ENCODE measurements around the gene PLXNA1.

The PLXNA1 gene

GRCh38 chr3:126982126-126982470, 817 bp upstream of the PLXNA1 start:
- TF ChIP-seq, protein P1, sequence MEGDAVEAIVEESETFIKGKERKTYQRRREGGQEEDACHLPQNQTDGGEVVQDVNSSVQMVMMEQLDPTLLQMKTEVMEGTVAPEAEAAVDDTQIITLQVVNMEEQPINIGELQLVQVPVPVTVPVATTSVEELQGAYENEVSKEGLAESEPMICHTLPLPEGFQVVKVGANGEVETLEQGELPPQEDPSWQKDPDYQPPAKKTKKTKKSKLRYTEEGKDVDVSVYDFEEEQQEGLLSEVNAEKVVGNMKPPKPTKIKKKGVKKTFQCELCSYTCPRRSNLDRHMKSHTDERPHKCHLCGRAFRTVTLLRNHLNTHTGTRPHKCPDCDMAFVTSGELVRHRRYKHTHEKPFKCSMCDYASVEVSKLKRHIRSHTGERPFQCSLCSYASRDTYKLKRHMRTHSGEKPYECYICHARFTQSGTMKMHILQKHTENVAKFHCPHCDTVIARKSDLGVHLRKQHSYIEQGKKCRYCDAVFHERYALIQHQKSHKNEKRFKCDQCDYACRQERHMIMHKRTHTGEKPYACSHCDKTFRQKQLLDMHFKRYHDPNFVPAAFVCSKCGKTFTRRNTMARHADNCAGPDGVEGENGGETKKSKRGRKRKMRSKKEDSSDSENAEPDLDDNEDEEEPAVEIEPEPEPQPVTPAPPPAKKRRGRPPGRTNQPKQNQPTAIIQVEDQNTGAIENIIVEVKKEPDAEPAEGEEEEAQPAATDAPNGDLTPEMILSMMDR (IDR thresholded peaks at IDR 0.05): no peak
- Histone ChIP-seq H2AFZ (peak overlapping the region; percentile 90), H3K9me3 (ENCODE audit: control insufficient read depth, low read length) (no peaks in the 10 kb centered on the region), H3K4me1 (peaks cover 25% of the 10 kb centered on the region), H3K4me2 (ENCODE audit: low read length) (peak overlapping the region; percentile 70), H3K36me3 (ENCODE audit: control insufficient read depth, insufficient read depth, low read length) (no peaks in the 10 kb centered on the region), H3K27ac (no peak overlapping the region), H3K4me3 (ENCODE audit: low read depth, low read length) (peak overlapping the region; percentile 40), H3K9ac (no peak overlapping the region), H3K27me3 (ENCODE audit: control insufficient read depth, insufficient read depth, low read length) (no peaks in the 10 kb centered on the region), H3K79me2 (peaks cover 24% of the 10 kb centered on the region)

GRCh38 chr3:126983276-126983652, 349 bp downstream of the PLXNA1 start:
- TF ChIP-seq, protein P1 (IDR thresholded peaks at IDR 0.05): no peak
- no peak overlapping the region for H3K4me2 ChIP-seq (ENCODE audit: low read length)
- peaks cover 25% of the 10 kb centered on the region for H3K79me2 ChIP-seq
- H3K4me3 ChIP-seq (ENCODE audit: low read depth, low read length): no peak overlapping the region
- peaks cover 36% of the 10 kb centered on the region for H3K4me1 ChIP-seq
- no peaks in the 10 kb centered on the region for H3K9me3 ChIP-seq (ENCODE audit: control insufficient read depth, low read length)
- peak overlapping the region; percentile 97 for H3K27ac ChIP-seq
- H3K36me3 ChIP-seq (ENCODE audit: control insufficient read depth, insufficient read depth, low read length): no peaks in the 10 kb centered on the region
- no peak overlapping the region for H2AFZ ChIP-seq
- H3K9ac ChIP-seq: no peak overlapping the region
- no peaks in the 10 kb centered on the region for H3K27me3 ChIP-seq (ENCODE audit: control insufficient read depth, insufficient read depth, low read length)

DNA sequence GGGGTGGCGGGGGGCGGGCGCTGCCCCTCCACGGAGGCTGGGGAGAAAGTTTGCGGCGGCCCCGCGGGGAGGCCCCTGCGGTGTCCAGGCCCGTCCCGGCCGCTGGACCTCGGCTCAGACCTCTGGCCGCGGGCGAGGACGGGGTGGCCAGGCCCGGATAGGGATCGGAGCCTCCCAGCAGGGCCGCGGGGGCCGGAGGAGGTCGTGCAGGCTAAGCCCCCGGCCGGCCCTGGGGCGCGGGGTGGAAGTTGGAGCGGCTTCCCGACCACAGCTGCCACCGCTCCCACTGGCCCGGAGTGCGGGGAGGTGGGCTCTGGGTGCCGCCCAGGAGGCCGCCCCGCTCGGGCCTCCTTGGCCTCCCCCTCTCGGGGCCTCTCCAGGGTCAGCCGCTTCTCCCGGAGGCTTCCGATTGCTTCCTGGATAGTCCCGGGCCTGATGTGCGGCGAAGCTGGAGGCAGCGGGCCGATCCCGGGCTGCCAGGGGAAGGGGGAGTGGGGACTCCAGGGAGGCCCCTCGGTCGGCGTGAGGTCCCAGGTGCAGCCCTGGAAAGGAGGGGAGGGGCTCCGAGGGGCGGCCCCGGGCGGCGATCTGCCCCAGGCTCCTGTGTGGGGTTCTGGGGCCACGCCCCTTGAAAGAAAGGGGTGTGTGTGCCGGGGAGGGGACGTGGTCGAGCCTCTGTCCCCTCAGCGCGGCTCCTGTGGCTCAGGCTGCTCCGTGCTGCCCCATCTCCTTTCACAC, 907 bp downstream of the PLXNA1 start:
- H3K9me3 ChIP-seq (ENCODE audit: control insufficient read depth, low read length): no peaks in the 10 kb centered on the region
- H3K27ac ChIP-seq: peak overlapping the region; percentile 97
- TF ChIP-seq, protein P1 (IDR thresholded peaks at IDR 0.05): no peak
- H3K27me3 ChIP-seq (ENCODE audit: control insufficient read depth, insufficient read depth, low read length): no peaks in the 10 kb centered on the region
- peak overlapping the region; percentile 65 for H3K4me3 ChIP-seq (ENCODE audit: low read depth, low read length)
- H3K36me3 ChIP-seq (ENCODE audit: control insufficient read depth, insufficient read depth, low read length): no peaks in the 10 kb centered on the region
- peaks cover 25% of the 10 kb centered on the region for H3K79me2 ChIP-seq
- H2AFZ ChIP-seq: peak overlapping the region; percentile 21
- peak overlapping the region; percentile 81 for H3K4me2 ChIP-seq (ENCODE audit: low read length)
- H3K4me1 ChIP-seq: peaks cover 38% of the 10 kb centered on the region
- H3K9ac ChIP-seq: peak overlapping the region; percentile 64

DNA sequence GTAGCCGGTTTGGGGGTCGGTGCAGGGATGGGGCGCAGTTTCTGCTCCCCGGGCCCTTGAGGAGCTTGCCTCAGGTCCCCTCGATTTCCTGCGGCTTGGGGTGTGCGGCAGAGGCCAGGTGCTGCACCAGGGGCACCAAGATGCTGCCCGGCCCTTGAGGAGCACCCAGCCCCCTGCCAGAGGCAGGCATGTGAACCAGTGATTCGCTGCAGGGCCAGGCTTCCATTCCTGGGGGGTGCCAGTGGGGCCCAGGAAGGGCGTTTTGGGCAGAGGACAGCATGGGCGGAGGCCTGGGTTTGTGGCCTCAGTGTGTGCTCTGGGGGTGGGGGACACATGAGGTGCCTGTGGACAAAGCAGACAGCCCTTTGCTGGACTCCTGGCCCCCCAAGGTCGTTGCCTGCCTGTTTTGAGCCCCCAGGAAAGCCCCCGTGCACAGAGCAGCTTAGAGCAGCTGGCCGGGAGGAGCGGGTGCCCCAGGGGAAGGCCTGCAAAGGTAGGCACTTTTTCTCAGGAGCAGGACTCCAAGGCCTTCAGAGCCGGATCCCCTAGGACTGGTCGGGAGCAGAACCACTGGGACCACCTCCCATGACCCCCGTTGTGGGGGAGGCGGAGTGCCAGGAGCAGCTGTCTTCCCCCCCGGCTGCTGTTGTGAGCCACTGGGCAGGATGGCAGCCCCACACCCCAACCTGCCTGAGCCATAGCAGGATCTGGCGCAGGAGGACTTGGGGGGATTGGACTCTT, 1.6 kb downstream of the PLXNA1 start:
- H2AFZ ChIP-seq: no peak overlapping the region
- peak overlapping the region; percentile 64 for H3K9ac ChIP-seq
- H3K4me1 ChIP-seq: peaks cover 42% of the 10 kb centered on the region
- H3K79me2 ChIP-seq: peaks cover 25% of the 10 kb centered on the region
- H3K4me2 ChIP-seq (ENCODE audit: low read length): peak overlapping the region; percentile 81
- H3K36me3 ChIP-seq (ENCODE audit: control insufficient read depth, insufficient read depth, low read length): no peaks in the 10 kb centered on the region
- H3K4me3 ChIP-seq (ENCODE audit: low read depth, low read length): peak overlapping the region; percentile 65
- no peaks in the 10 kb centered on the region for H3K9me3 ChIP-seq (ENCODE audit: control insufficient read depth, low read length)
- H3K27ac ChIP-seq: peak overlapping the region; percentile 97
- no peaks in the 10 kb centered on the region for H3K27me3 ChIP-seq (ENCODE audit: control insufficient read depth, insufficient read depth, low read length)
- TF ChIP-seq, protein P1 (IDR thresholded peaks at IDR 0.05): no peak
